ENCODE data around the gene SASH3. TPM values are rescaled to one million over a fixed set of nuclear protein-coding genes. Genes with fewer than 3 reads are reported as not detected.

SASH3 gene
- total and polyA plus RNA-seq, 4 donors: 12.0 to 90.1 (median 32.6) TPM

GRCh38 chrX:129785160-129785947 is 5.6 kb downstream of the SASH3 start:
- WGBS, 2 donors: 32 to 58% methylated on average over 10 to 11 of the region's 11 CpGs
- peaks cover 0 to 4% (median 0%) of the 10 kb centered on the region in 4 donors for H3K9me3 ChIP-seq (ENCODE audit: control insufficient read depth in 4 of 4, insufficient read depth in 3 of 4, low read length in 3 of 4)
- TF ChIP-seq CTCF (IDR thresholded peaks at IDR 0.05; ENCODE audit: control extremely low read depth, extremely low read depth): no peak

GRCh38 chrX:129786210-129786651 is 6.5 kb downstream of the SASH3 start:
- no peak overlapping the region for H3K27ac ChIP-seq (ENCODE audit: low read depth in 1 of 2, low read length in 1 of 2)
- no peak for TF ChIP-seq CTCF (IDR thresholded peaks at IDR 0.05; ENCODE audit: control extremely low read depth, extremely low read depth)
- H3K9me3 ChIP-seq (ENCODE audit: control insufficient read depth in 4 of 4, insufficient read depth in 3 of 4, low read length in 3 of 4): peaks cover 0 to 4% (median 0%) of the 10 kb centered on the region in 4 donors
- WGBS, 2 donors: 18 to 25% methylated on average over 3 of the region's 3 CpGs
- H3K9ac ChIP-seq (ENCODE audit: insufficient read depth in 1 of 2, low read length in 2 of 2): no peak overlapping the region
- no peaks in the 10 kb centered on the region for H3K36me3 ChIP-seq (ENCODE audit: control insufficient read depth in 4 of 4, insufficient read depth in 4 of 4, low read length in 4 of 4)
- no peaks in the 10 kb centered on the region for H3K4me1 ChIP-seq (ENCODE audit: control insufficient read depth in 5 of 5, insufficient read depth in 5 of 5, low read length in 5 of 5)
- no peaks in the 10 kb centered on the region for H3K27me3 ChIP-seq (ENCODE audit: control insufficient read depth in 3 of 3, insufficient read depth in 3 of 3, low read length in 2 of 3)
- DNase-seq (no peak), ATAC-seq (ENCODE audit: insufficient read depth, low FRiP score) (no peak)
- H3K4me3 ChIP-seq: no peak overlapping the region

More at GRCh38 chrX:129785160-129785947, 5.6 kb downstream of the SASH3 start:
- no peaks in the 10 kb centered on the region for H3K36me3 ChIP-seq (ENCODE audit: control insufficient read depth in 4 of 4, insufficient read depth in 4 of 4, low read length in 4 of 4)
- no peak overlapping the region for H3K27ac ChIP-seq (ENCODE audit: low read depth in 1 of 2, low read length in 1 of 2)
- no peak overlapping the region for H3K9ac ChIP-seq (ENCODE audit: insufficient read depth in 1 of 2, low read length in 2 of 2)
- H3K4me1 ChIP-seq (ENCODE audit: control insufficient read depth in 5 of 5, insufficient read depth in 5 of 5, low read length in 5 of 5): no peaks in the 10 kb centered on the region
- no peak overlapping the region for H3K4me3 ChIP-seq
- H3K27me3 ChIP-seq (ENCODE audit: control insufficient read depth in 3 of 3, insufficient read depth in 3 of 3, low read length in 2 of 3): no peaks in the 10 kb centered on the region
- no peak for DNase-seq
- ATAC-seq (ENCODE audit: insufficient read depth, low FRiP score): no peak

- peaks cover 0 to 4% (median 0%) of the 10 kb centered on the region in 4 donors for H3K9me3 ChIP-seq (ENCODE audit: control insufficient read depth in 4 of 4, insufficient read depth in 3 of 4, low read length in 3 of 4)
- no peaks in the 10 kb centered on the region for H3K36me3 ChIP-seq (ENCODE audit: control insufficient read depth in 4 of 4, insufficient read depth in 4 of 4, low read length in 4 of 4)
- H3K27ac ChIP-seq (ENCODE audit: low read depth in 1 of 2, low read length in 1 of 2): no peak overlapping the region
- H3K9ac ChIP-seq (ENCODE audit: insufficient read depth in 1 of 2, low read length in 2 of 2): no peak overlapping the region
- ATAC-seq (ENCODE audit: insufficient read depth, low FRiP score) (no peak), DNase-seq (no peak)
- H3K27me3 ChIP-seq (ENCODE audit: control insufficient read depth in 3 of 3, insufficient read depth in 3 of 3, low read length in 2 of 3): no peaks in the 10 kb centered on the region
- H3K4me3 ChIP-seq: no peak overlapping the region
- WGBS, 2 donors: 81 to 82% methylated on average over 11 of the region's 11 CpGs
- no peaks in the 10 kb centered on the region for H3K4me1 ChIP-seq (ENCODE audit: control insufficient read depth in 5 of 5, insufficient read depth in 5 of 5, low read length in 5 of 5)
- no peak for TF ChIP-seq CTCF (IDR thresholded peaks at IDR 0.05; ENCODE audit: control extremely low read depth, extremely low read depth)
Measured at GRCh38 chrX:129787336-129788055, 7.7 kb downstream of the SASH3 start.
